Stimulated activated CD8-positive, alpha-beta memory T cell treated with anti-CD3 and anti-CD28 coated beads, Interleukin-15, amount 100 ng/mL, for 1 hour (primary cell): ENCODE results near the gene DLX3.
"Not testable (repeated sequence)": the region's sequence is repeated elsewhere in the genome, so short reads cannot be mapped to it uniquely, and the experiment has no call there.

Source experiments
- DNase-seq: peaks from one replicate; pipeline ENCODE4 v3.0.0-alpha.2; 2020; ENCODE audit warnings: low read depth

The DLX3 gene

GRCh38 chr17:49995055-49995738 lies at the start of gene DLX3:
TSS of gene DLX3 (minus strand) at chr17:49995224. CDS start at chr17:49994998, 226 bp downstream.
- DNase-seq = no peak

- no peak for DNase-seq
These were observed 49.5 kb upstream of the DLX3 start for GRCh38 chr17:50044483-50044882.

GRCh38 chr17:50043290-50044148 lies 48.5 kb upstream of the DLX3 start:
- no peak for DNase-seq

GRCh38 chr17:50042211-50042610 lies 47.2 kb upstream of the DLX3 start:
- no peak for DNase-seq

GRCh38 chr17:50040496-50040895 lies 45.5 kb upstream of the DLX3 start:
- not testable (repeated sequence) for DNase-seq

GRCh38 chr17:50039058-50039457 lies 44.0 kb upstream of the DLX3 start:
- no peak for DNase-seq

- no peak for DNase-seq
These were observed 42.5 kb upstream of the DLX3 start for GRCh38 chr17:50037321-50038107.

GRCh38 chr17:50036455-50037261 lies 41.6 kb upstream of the DLX3 start:
- DNase-seq = no peak

GRCh38 chr17:50035945-50036344 lies 40.9 kb upstream of the DLX3 start:
- no peak for DNase-seq

- DNase-seq = no peak
These were observed 40.4 kb upstream of the DLX3 start for GRCh38 chr17:50035421-50035879.

- DNase-seq = no peak
These were observed 39.7 kb upstream of the DLX3 start for GRCh38 chr17:50034498-50035364.

- DNase-seq = no peak
These were observed 38.3 kb upstream of the DLX3 start for GRCh38 chr17:50033316-50033715.

GRCh38 chr17:50029185-50029584 lies 34.2 kb upstream of the DLX3 start:
- no peak for DNase-seq

- no peak for DNase-seq
These were observed 33.7 kb upstream of the DLX3 start for GRCh38 chr17:50028736-50029120.

- DNase-seq = no peak
These were observed 33.1 kb upstream of the DLX3 start for GRCh38 chr17:50027881-50028735.

- no peak for DNase-seq
These were observed 32.3 kb upstream of the DLX3 start for GRCh38 chr17:50027172-50027880.

GRCh38 chr17:50026837-50027171 lies 31.8 kb upstream of the DLX3 start:
- peak; percentile 67 for DNase-seq

- no peak for DNase-seq
These were observed 31.1 kb upstream of the DLX3 start for GRCh38 chr17:50026046-50026675.

GRCh38 chr17:50024808-50025207 lies 29.8 kb upstream of the DLX3 start:
- DNase-seq = no peak
